CD14-positive monocyte (primary cell): Measurements from ENCODE around the gene ZNF385A. TPM values are rescaled to one million over a fixed set of nuclear protein-coding genes. Genes with fewer than 3 reads are reported as not detected.
A peak's percentile ranks its signal among the peaks of the same experiment; 100 is the strongest.

Experiments used
- DNase-seq, 3 donors: peaks; one replicate each; pipeline ENCODE4 v3.0.0-alpha.2; 2011 to 2022
- H2AFZ ChIP-seq: 2 replicates; pipeline ENCODE4 v1.6.0; 2012; ENCODE audit warnings: mild to moderate bottlenecking, low read depth, low read length, inconsistent platforms; ENCODE audit not compliant: insufficient read depth, poor library complexity, severe bottlenecking
- H3K27ac ChIP-seq, 2 donors: 1 replicate in 1 of 2; 2 replicates in 1 of 2; pipeline ENCODE4 v1.5.1; 2012 to 2013; ENCODE audit warnings: low read length in 2 of 2, control low read depth in 1 of 2, inconsistent platforms in 1 of 2, low read depth in 1 of 2, mild to moderate bottlenecking in 1 of 2
- H3K27me3 ChIP-seq, 2 donors: one replicate each; pipeline versions ENCODE4 v1.6.0 to v1.6.1; 2011 to 2013; ENCODE audit warnings: low read length in 2 of 2; ENCODE audit not compliant: control insufficient read depth in 2 of 2, insufficient read depth in 2 of 2
- H3K36me3 ChIP-seq, 2 donors: replicated peaks in 1 of 2; 1 replicate in 1 of 2; 2 replicates in 1 of 2; pipeline versions ENCODE4 v1.5.1 to v1.6.1; 2012 to 2013; ENCODE audit warnings: low read length in 2 of 2, control low read depth in 1 of 2, inconsistent platforms in 1 of 2, mild to moderate bottlenecking in 1 of 2; ENCODE audit not compliant: insufficient read depth in 2 of 2, control insufficient read depth in 1 of 2
- H3K4me1 ChIP-seq, 2 donors: 1 replicate in 1 of 2; 2 replicates in 1 of 2; pipeline versions ENCODE4 v1.5.1 to v1.6.1; 2012 to 2013; ENCODE audit warnings: low read length in 2 of 2, control low read depth in 1 of 2, inconsistent platforms in 1 of 2, mild to moderate bottlenecking in 1 of 2, moderate library complexity in 1 of 2; ENCODE audit not compliant: insufficient read depth in 2 of 2, control insufficient read depth in 1 of 2
- H3K4me2 ChIP-seq: replicated peaks from 2 replicates; pipeline ENCODE3; 2012; ENCODE audit warnings: low read length, moderate library complexity, mild to moderate bottlenecking; ENCODE audit not compliant: poor library complexity, severe bottlenecking; ENCODE audit errors: extremely low read depth
- H3K4me3 ChIP-seq, 3 experiments: fragments of 200-600 bp in 1 of 3; sonication (generic) in 1 of 3; replicated peaks in 1 of 3; 1 replicate in 2 of 3; 2 replicates in 1 of 3; pipeline ENCODE4 v1.5.1; 2011 to 2013; ENCODE audit warnings: low read length in 3 of 3, mild to moderate bottlenecking in 3 of 3, control low read depth in 2 of 3, low read depth in 2 of 3, inconsistent platforms in 1 of 3, moderate library complexity in 1 of 3
- H3K79me2 ChIP-seq: 2 replicates; pipeline ENCODE4 v1.6.0; 2012; ENCODE audit warnings: mild to moderate bottlenecking, control low read depth, inconsistent platforms, low read length, moderate library complexity; ENCODE audit not compliant: insufficient read depth
- H3K9ac ChIP-seq: 2 replicates; pipeline ENCODE4 v1.6.0; 2017; ENCODE audit warnings: low read length, mild to moderate bottlenecking; ENCODE audit not compliant: insufficient read depth, poor library complexity, severe bottlenecking
- H3K9me3 ChIP-seq, 2 donors: replicated peaks in 1 of 2; 1 replicate in 1 of 2; 2 replicates in 1 of 2; pipeline versions ENCODE4 v1.5.1 to v1.6.1; 2012 to 2013; ENCODE audit warnings: low read length in 2 of 2, control low read depth in 1 of 2; ENCODE audit not compliant: control insufficient read depth in 1 of 2, insufficient read depth in 1 of 2
- H4K20me1 ChIP-seq: 2 replicates; pipeline ENCODE4 v1.6.0; 2012; ENCODE audit warnings: mild to moderate bottlenecking, low read length, control low read depth, moderate library complexity; ENCODE audit not compliant: insufficient read depth
- H3K27ac Mint-ChIP-seq, 7 donors: one replicate each; pipeline ENCODE4 v1.8.0; 2020; ENCODE audit warnings: mild to moderate bottlenecking in 7 of 7, mixed read lengths in 7 of 7, moderate library complexity in 6 of 7, inconsistent platforms in 2 of 7
- H3K27me3 Mint-ChIP-seq, 3 donors: one replicate each; pipeline ENCODE4 v1.8.0; 2021 to 2022; ENCODE audit warnings: low read depth in 3 of 3, mild to moderate bottlenecking in 3 of 3, mixed read lengths in 3 of 3, moderate library complexity in 3 of 3, inconsistent platforms in 1 of 3
- H3K36me3 Mint-ChIP-seq, 2 donors: one replicate each; pipeline ENCODE4 v1.8.0; 2020; ENCODE audit warnings: mixed read lengths in 2 of 2, inconsistent platforms in 1 of 2, mild to moderate bottlenecking in 1 of 2
- H3K4me1 Mint-ChIP-seq: one replicate; pipeline ENCODE4 v1.8.0; 2020; ENCODE audit warnings: mild to moderate bottlenecking, mixed read lengths
- H3K4me3 Mint-ChIP-seq, 2 donors: one replicate each; pipeline ENCODE4 v1.8.0; 2020; ENCODE audit warnings: mild to moderate bottlenecking in 2 of 2, mixed read lengths in 2 of 2, moderate library complexity in 1 of 2
- H3K9me3 Mint-ChIP-seq, 7 donors: one replicate each; pipeline ENCODE4 v1.8.0; 2020 to 2022; ENCODE audit warnings: mixed read lengths in 7 of 7, mild to moderate bottlenecking in 6 of 7, moderate library complexity in 6 of 7, inconsistent platforms in 2 of 7
- CTCF ChIP-seq: fragments of 200-600 bp; IDR thresholded peaks from one replicate; pipeline ENCODE4 v1.8.0; 2022; ENCODE audit warnings: antibody characterized with exemption, mild to moderate bottlenecking
- WGBS: methylation state at CpG from one replicate; pipeline ENCODE4 v1.1.5; 2013; ENCODE audit warnings: missing lambda C conversion rate; ENCODE audit not compliant: insufficient coverage; 5-methylcytosine and 5-hydroxymethylcytosine counted together
- intact Hi-C, 2 donors: fragments of 100-400 bp; cut with micrococcal nuclease; formaldehyde crosslinking; loops; one replicate each; pipeline versions ENCODE4 v1.15.0 to v1.15.1; 2023
- polyA plus RNA-seq, 3 donors: library from polyadenylated mRNA; depleted of rRNA in 1 of 3; unstranded in 2 of 3; stranded (reverse) in 1 of 3; fragments of 300-500 nt in 2 of 3; fragments of >200 nt in 1 of 3; fragmentation: Illumina TruSeq in 2 of 3; gene quantifications; 1 replicate in 2 of 3; 2 replicates in 1 of 3; pipeline ENCODE4 v1.2.3, GENCODE V29; 2012 to 2021

The ZNF385A gene
- polyA plus RNA-seq, 3 donors, result 53.9 to 97.6 (median 78.3) TPM

GRCh38 chr12:54405106-54405505 is 20.6 kb upstream of the ZNF385A start:
- no peak overlapping the region for H3K4me3 ChIP-seq
- H3K36me3 ChIP-seq, result peaks cover 91 to 100% of the 10 kb centered on the region in 2 donors
- no peak overlapping the region for H2AFZ ChIP-seq
- peaks cover 93% of the 10 kb centered on the region for H4K20me1 ChIP-seq
- H3K79me2 ChIP-seq, result peaks cover 61% of the 10 kb centered on the region
- intact Hi-C loops, result no loop called here
- TF ChIP-seq CTCF, result no peak
- peak overlapping the region in 1 of 2 donors; percentile 47 for H3K27ac ChIP-seq
- H3K4me3 Mint-ChIP-seq, result no peak overlapping the region
- no peaks in the 10 kb centered on the region for H3K27me3 ChIP-seq
- peaks cover 44% of the 10 kb centered on the region for H3K4me1 Mint-ChIP-seq
- no peak overlapping the region for H3K9ac ChIP-seq
- WGBS, result 100% methylated on average over 6 of the region's 10 CpGs
- H3K4me1 ChIP-seq, result peaks cover 30 to 35% of the 10 kb centered on the region in 2 donors
- H3K36me3 Mint-ChIP-seq, result peaks cover 89 to 100% of the 10 kb centered on the region in 2 donors
- H3K27ac Mint-ChIP-seq, result peak overlapping the region in 5 of 7 donors; percentile 64 to 92 (median 77)
- no peaks in the 10 kb centered on the region for H3K27me3 Mint-ChIP-seq
- no peak for DNase-seq
- no peaks in the 10 kb centered on the region for H3K9me3 ChIP-seq
- H3K9me3 Mint-ChIP-seq, result peaks cover 0 to 3% (median 0%) of the 10 kb centered on the region in 7 donors
- H3K4me2 ChIP-seq, result no peak overlapping the region

- peaks cover 92 to 100% of the 10 kb centered on the region in 2 donors for H3K36me3 ChIP-seq
- no peak overlapping the region for H3K4me3 ChIP-seq
- peak overlapping the region in 1 of 2 donors; percentile 60 for H3K27ac ChIP-seq
- Mint-ChIP-seq H3K9me3 (peaks cover 0 to 3% (median 0%) of the 10 kb centered on the region in 7 donors), H3K4me1 (peaks cover 37% of the 10 kb centered on the region), H3K4me3 (no peak overlapping the region), H3K27me3 (no peaks in the 10 kb centered on the region), H3K27ac (peak overlapping the region in 6 of 7 donors; percentile 72 to 92 (median 82)), H3K36me3 (peaks cover 91 to 100% of the 10 kb centered on the region in 2 donors)
- H3K9me3 ChIP-seq, result no peaks in the 10 kb centered on the region
- H3K4me2 ChIP-seq, result no peak overlapping the region
- WGBS, result 76% methylated on average over 6 of the region's 11 CpGs
- no peak overlapping the region for H3K9ac ChIP-seq
- no peak overlapping the region for H2AFZ ChIP-seq
- TF ChIP-seq CTCF, result peak; percentile 100
- peaks cover 95% of the 10 kb centered on the region for H4K20me1 ChIP-seq
- intact Hi-C loops, result no loop called here
- peak in 2 of 3 donors; percentile 67 to 69 for DNase-seq
- H3K79me2 ChIP-seq, result peaks cover 53% of the 10 kb centered on the region
- no peaks in the 10 kb centered on the region for H3K27me3 ChIP-seq
- H3K4me1 ChIP-seq, result peaks cover 23 to 27% of the 10 kb centered on the region in 2 donors
Measured at GRCh38 chr12:54404061-54405004, 19.8 kb upstream of the ZNF385A start.
